ENCODE results near the gene CDC42SE2.
A peak's percentile ranks its signal among the peaks of the same experiment; 100 is the strongest.

The CDC42SE2 gene, protein sequence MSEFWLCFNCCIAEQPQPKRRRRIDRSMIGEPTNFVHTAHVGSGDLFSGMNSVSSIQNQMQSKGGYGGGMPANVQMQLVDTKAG

DNA sequence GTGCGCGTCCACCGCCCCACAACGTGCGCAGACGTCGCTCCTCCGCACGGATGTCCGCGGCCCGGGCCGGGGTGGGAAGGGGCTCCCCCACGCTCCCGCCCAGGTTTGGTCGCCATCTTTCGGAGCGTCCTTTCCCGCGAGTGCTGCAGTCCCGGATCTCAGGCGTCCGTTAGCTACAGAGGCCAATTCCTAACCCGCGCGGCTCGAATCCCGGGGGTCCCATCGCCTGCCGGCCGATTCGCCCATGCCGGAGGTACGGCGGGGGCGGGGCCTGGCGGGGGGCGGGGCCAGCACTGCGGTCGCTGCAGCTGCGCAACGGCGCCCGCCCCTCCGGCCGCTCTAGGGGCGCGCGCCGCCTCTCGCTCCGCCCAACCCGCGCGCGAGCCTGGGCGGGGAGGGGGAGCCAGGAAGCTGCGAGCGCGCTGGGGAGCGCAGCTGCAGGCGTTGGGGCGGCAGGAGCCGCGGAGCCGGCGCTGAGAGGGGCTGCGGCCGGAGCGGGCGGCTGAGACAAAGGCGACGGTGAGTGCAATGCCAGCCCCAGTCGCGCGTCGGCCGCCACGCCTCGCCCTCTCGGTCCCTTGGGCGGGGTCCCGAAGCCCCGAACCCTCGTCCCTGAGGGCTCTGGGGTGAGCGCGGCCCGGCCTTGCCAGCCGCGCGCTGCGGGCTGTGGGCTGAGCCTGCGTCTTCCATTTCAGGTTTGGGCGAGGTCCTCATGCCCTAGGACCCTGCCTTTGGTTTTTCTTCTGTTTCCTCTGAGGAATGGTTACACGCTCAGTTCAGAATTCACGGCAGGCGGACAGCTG, at the start of gene CDC42SE2:
CDC42SE2 (plus strand) TSS at position 406 of the 803 bp plus-strand sequence. CDS start 95,441 bp downstream, outside the sequence.
- H3K9ac ChIP-seq (ENCODE audit: low read length) = peak within 1 kb of the TSS; percentile 92
- H3K9me2 ChIP-seq (replicated peaks; ENCODE audit: insufficient read depth, low read length) = no peaks in the 10 kb centered on the region
- H3K4me2 ChIP-seq (ENCODE audit: low read depth, low read length, poor library complexity, severe bottlenecking) = peak within 1 kb of the TSS; percentile 100
- no peaks in the 10 kb centered on the region for H3K27me3 ChIP-seq (ENCODE audit: low read length)
- H3K9me3 ChIP-seq (ENCODE audit: insufficient read depth, low read length) = no peaks in the 10 kb centered on the region
- H3K36me3 ChIP-seq (ENCODE audit: low read length) = peaks cover 12% of the 10 kb centered on the region
- no peaks in the 10 kb centered on the region; the same call in 1 of the 2 replicates for H4K20me1 ChIP-seq (ENCODE audit: low read depth, low read length)
- H3K27ac ChIP-seq (ENCODE audit: low read depth, low read length) = peak within 1 kb of the TSS; percentile 92
- TF ChIP-seq, protein P1, sequence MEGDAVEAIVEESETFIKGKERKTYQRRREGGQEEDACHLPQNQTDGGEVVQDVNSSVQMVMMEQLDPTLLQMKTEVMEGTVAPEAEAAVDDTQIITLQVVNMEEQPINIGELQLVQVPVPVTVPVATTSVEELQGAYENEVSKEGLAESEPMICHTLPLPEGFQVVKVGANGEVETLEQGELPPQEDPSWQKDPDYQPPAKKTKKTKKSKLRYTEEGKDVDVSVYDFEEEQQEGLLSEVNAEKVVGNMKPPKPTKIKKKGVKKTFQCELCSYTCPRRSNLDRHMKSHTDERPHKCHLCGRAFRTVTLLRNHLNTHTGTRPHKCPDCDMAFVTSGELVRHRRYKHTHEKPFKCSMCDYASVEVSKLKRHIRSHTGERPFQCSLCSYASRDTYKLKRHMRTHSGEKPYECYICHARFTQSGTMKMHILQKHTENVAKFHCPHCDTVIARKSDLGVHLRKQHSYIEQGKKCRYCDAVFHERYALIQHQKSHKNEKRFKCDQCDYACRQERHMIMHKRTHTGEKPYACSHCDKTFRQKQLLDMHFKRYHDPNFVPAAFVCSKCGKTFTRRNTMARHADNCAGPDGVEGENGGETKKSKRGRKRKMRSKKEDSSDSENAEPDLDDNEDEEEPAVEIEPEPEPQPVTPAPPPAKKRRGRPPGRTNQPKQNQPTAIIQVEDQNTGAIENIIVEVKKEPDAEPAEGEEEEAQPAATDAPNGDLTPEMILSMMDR (IDR thresholded peaks at IDR 0.05; ENCODE audit: insufficient read depth, low read length, poor library complexity, severe bottlenecking) = no peak
- no peak for TF ChIP-seq EZH2phosphoT487 (conservative IDR thresholded peaks at IDR 0.05; ENCODE audit: low read length)
- H3K79me2 ChIP-seq (ENCODE audit: insufficient read depth, low read length) = peaks cover 73% of the 10 kb centered on the region
- peak within 1 kb of the TSS; percentile 98 for H3K4me3 ChIP-seq (ENCODE audit: insufficient read depth, low read length, poor library complexity, severe bottlenecking)
- H3F3A ChIP-seq (ENCODE audit: insufficient read depth) = peaks cover 68% of the 10 kb centered on the region
- peak within 1 kb of the TSS; percentile 37 for H2AFZ ChIP-seq (ENCODE audit: low read depth, low read length, severe bottlenecking)

DNA sequence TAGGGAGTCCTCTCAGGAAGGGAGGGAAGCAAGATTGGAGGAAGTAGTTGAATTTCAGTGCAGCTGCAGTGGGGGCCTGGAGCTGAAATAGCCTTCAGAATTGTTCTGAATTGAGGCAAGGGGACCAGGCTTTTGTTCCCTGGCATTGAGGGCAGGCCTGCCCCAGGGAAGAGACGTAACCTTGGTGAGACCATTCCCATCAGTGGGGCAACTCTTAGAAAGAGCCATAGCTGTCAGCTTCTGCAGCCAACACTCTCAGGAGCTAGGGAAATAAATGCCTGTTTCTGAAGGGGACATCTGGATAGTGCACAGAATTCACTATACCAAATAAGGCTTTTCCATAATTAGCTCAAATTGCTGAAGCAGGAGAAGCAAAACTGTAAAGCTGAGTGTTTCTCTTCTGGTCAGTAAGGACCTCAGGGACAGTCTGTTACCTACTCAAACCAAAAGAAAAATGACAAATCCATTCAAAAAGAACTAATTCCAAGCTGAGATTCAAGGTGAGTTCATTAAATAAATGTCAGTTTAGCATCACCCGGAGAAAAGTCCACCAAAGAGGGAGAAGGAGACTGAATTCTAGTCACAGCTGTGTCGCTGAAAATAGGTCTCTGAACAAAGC, 49.1 kb upstream of the CDC42SE2 start:
- no peaks in the 10 kb centered on the region for H3K9me2 ChIP-seq (replicated peaks; ENCODE audit: insufficient read depth, low read length)
- H3K27ac ChIP-seq (ENCODE audit: low read depth, low read length) = peak overlapping the region; percentile 52; the same call in 1 of the 2 replicates
- H3K9me3 ChIP-seq (ENCODE audit: insufficient read depth, low read length) = no peaks in the 10 kb centered on the region
- peaks cover 85% of the 10 kb centered on the region for H3K79me2 ChIP-seq (ENCODE audit: insufficient read depth, low read length)
- no peak overlapping the region for H3K4me3 ChIP-seq (ENCODE audit: insufficient read depth, low read length, poor library complexity, severe bottlenecking)
- H3F3A ChIP-seq (ENCODE audit: insufficient read depth) = peaks cover 45% of the 10 kb centered on the region
- no peak for TF ChIP-seq EZH2phosphoT487 (conservative IDR thresholded peaks at IDR 0.05; ENCODE audit: low read length)
- TF ChIP-seq, protein P1 (IDR thresholded peaks at IDR 0.05; ENCODE audit: insufficient read depth, low read length, poor library complexity, severe bottlenecking) = no peak
- no peaks in the 10 kb centered on the region for H3K36me3 ChIP-seq (ENCODE audit: low read length)
- H3K4me2 ChIP-seq (ENCODE audit: low read depth, low read length, poor library complexity, severe bottlenecking) = peak overlapping the region; percentile 81
- H3K9ac ChIP-seq (ENCODE audit: low read length) = no peak overlapping the region
- H4K20me1 ChIP-seq (ENCODE audit: low read depth, low read length) = no peaks in the 10 kb centered on the region
- no peak overlapping the region for H2AFZ ChIP-seq (ENCODE audit: low read depth, low read length, severe bottlenecking)
- no peaks in the 10 kb centered on the region for H3K27me3 ChIP-seq (ENCODE audit: low read length)

DNA sequence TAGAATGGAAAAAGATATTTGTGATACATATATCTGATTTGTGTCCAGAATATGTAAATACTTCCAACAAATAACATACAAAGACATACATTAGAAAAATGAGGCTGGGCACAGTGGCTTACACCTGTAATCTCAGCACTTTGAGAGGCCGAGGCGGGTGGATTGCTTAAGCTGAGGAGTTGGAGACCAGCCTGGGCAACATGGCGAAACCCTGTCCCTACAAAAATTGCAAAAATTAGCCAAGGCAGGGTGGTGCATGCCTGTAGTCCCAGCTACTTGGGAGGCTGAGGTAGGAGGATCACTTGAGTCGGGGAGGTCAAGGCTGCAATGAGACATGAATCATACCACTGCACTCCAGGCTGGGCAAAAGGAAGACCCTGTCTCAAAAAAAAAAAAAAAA, 46.1 kb upstream of the CDC42SE2 start:
- Histone ChIP-seq H3F3A (ENCODE audit: insufficient read depth) (peaks cover 22% of the 10 kb centered on the region; the same call in 1 of the 2 replicates), H3K79me2 (ENCODE audit: insufficient read depth, low read length) (peaks cover 67% of the 10 kb centered on the region), H3K4me2 (ENCODE audit: low read depth, low read length, poor library complexity, severe bottlenecking) (no peak overlapping the region), H3K4me3 (ENCODE audit: insufficient read depth, low read length, poor library complexity, severe bottlenecking) (no peak overlapping the region), H3K36me3 (ENCODE audit: low read length) (no peaks in the 10 kb centered on the region), H3K27me3 (ENCODE audit: low read length) (no peaks in the 10 kb centered on the region), H3K27ac (ENCODE audit: low read depth, low read length) (no peak overlapping the region), H2AFZ (ENCODE audit: low read depth, low read length, severe bottlenecking) (no peak overlapping the region), H4K20me1 (ENCODE audit: low read depth, low read length) (no peaks in the 10 kb centered on the region), H3K9me3 (ENCODE audit: insufficient read depth, low read length) (no peaks in the 10 kb centered on the region), H3K9me2 (replicated peaks; ENCODE audit: insufficient read depth, low read length) (no peaks in the 10 kb centered on the region), H3K9ac (ENCODE audit: low read length) (no peak overlapping the region)
- no peak for TF ChIP-seq EZH2phosphoT487 (conservative IDR thresholded peaks at IDR 0.05; ENCODE audit: low read length)
